Measurements from ENCODE around the gene NFYC.
A peak's percentile ranks its signal among the peaks of the same experiment; 100 is the strongest.

The NFYC gene

DNA sequence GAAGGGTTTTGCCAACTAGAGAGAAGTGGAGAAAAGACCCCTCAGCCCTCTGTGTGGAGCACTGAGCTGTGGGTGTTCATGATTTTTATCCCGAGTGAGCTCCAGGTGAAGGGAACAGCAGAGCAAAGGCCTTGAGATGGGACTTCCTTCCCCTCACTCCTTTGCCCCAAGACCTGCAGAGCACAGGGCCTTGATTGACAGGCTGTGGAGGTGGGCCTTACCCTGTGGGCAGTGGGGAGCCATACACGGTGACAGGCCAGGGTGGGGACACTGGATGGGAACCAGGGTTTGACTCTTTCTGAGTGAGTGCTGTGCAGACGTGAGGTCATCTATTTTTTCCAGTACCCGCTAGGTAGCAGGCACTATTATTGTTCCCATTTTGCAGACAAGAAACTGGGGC lies 102.5 kb downstream of the NFYC start:
- no peak overlapping the region for H3K4me2 ChIP-seq (ENCODE audit: insufficient read depth, low read length)
- no peak overlapping the region for H3K4me3 ChIP-seq (ENCODE audit: low read depth in 1 of 2, low read length in 2 of 2)
- H3K4me1 ChIP-seq (ENCODE audit: insufficient read depth, low read length) = no peaks in the 10 kb centered on the region
- no peak overlapping the region for H2AFZ ChIP-seq (ENCODE audit: low read depth, low read length)
- no peaks in the 10 kb centered on the region for H3K27me3 ChIP-seq (ENCODE audit: insufficient read depth, low read length, poor library complexity)
- no peak overlapping the region for H3K27ac ChIP-seq (ENCODE audit: low read length)
- H3K79me2 ChIP-seq (ENCODE audit: insufficient read depth, low read length) = no peaks in the 10 kb centered on the region
- no peak for TF ChIP-seq EZH2 (IDR thresholded peaks at IDR 0.05; ENCODE audit: borderline replicate concordance, low read depth, low read length, severe bottlenecking)
- TF ChIP-seq, protein P1, sequence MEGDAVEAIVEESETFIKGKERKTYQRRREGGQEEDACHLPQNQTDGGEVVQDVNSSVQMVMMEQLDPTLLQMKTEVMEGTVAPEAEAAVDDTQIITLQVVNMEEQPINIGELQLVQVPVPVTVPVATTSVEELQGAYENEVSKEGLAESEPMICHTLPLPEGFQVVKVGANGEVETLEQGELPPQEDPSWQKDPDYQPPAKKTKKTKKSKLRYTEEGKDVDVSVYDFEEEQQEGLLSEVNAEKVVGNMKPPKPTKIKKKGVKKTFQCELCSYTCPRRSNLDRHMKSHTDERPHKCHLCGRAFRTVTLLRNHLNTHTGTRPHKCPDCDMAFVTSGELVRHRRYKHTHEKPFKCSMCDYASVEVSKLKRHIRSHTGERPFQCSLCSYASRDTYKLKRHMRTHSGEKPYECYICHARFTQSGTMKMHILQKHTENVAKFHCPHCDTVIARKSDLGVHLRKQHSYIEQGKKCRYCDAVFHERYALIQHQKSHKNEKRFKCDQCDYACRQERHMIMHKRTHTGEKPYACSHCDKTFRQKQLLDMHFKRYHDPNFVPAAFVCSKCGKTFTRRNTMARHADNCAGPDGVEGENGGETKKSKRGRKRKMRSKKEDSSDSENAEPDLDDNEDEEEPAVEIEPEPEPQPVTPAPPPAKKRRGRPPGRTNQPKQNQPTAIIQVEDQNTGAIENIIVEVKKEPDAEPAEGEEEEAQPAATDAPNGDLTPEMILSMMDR (IDR thresholded peaks at IDR 0.05; ENCODE audit: borderline replicate concordance, extremely low read depth, low read length, poor library complexity, severe bottlenecking) = no peak
- DNase-seq (no peak), ATAC-seq (ENCODE audit: insufficient read depth, low read depth) (no peak)
- no peaks in the 10 kb centered on the region for H3K9me3 ChIP-seq (ENCODE audit: insufficient read depth, low read length, severe bottlenecking)
- no peak overlapping the region for H3K9ac ChIP-seq (ENCODE audit: low read depth, low read length)
- H4K20me1 ChIP-seq (ENCODE audit: insufficient read depth, low read length) = no peaks in the 10 kb centered on the region
- H3K36me3 ChIP-seq (ENCODE audit: insufficient read depth, low read length) = no peaks in the 10 kb centered on the region

GRCh38 chr1:40794974-40795715 lies 103.6 kb downstream of the NFYC start:
- ATAC-seq (ENCODE audit: insufficient read depth, low read depth) (peak; percentile 82), DNase-seq (peak; percentile 46)
- Histone ChIP-seq H3K4me3 (ENCODE audit: low read depth in 1 of 2, low read length in 2 of 2) (no peak overlapping the region), H3K9ac (ENCODE audit: low read depth, low read length) (no peak overlapping the region), H3K79me2 (ENCODE audit: insufficient read depth, low read length) (no peaks in the 10 kb centered on the region), H2AFZ (ENCODE audit: low read depth, low read length) (no peak overlapping the region), H3K4me2 (ENCODE audit: insufficient read depth, low read length) (no peak overlapping the region), H3K27ac (ENCODE audit: low read length) (no peak overlapping the region), H3K36me3 (ENCODE audit: insufficient read depth, low read length) (no peaks in the 10 kb centered on the region), H4K20me1 (ENCODE audit: insufficient read depth, low read length) (no peaks in the 10 kb centered on the region), H3K9me3 (ENCODE audit: insufficient read depth, low read length, severe bottlenecking) (no peaks in the 10 kb centered on the region), H3K27me3 (ENCODE audit: insufficient read depth, low read length, poor library complexity) (no peaks in the 10 kb centered on the region), H3K4me1 (ENCODE audit: insufficient read depth, low read length) (no peaks in the 10 kb centered on the region)
- no peak for TF ChIP-seq EZH2 (IDR thresholded peaks at IDR 0.05; ENCODE audit: borderline replicate concordance, low read depth, low read length, severe bottlenecking)
- TF ChIP-seq, protein P1 (IDR thresholded peaks at IDR 0.05; ENCODE audit: borderline replicate concordance, extremely low read depth, low read length, poor library complexity, severe bottlenecking) = no peak

- Histone ChIP-seq H3K36me3 (ENCODE audit: insufficient read depth, low read length) (no peaks in the 10 kb centered on the region), H3K4me1 (ENCODE audit: insufficient read depth, low read length) (peaks cover 4% of the 10 kb centered on the region), H3K27ac (ENCODE audit: low read length) (no peak overlapping the region), H3K4me2 (ENCODE audit: insufficient read depth, low read length) (no peak overlapping the region), H2AFZ (ENCODE audit: low read depth, low read length) (no peak overlapping the region), H3K9me3 (ENCODE audit: insufficient read depth, low read length, severe bottlenecking) (no peaks in the 10 kb centered on the region), H3K4me3 (ENCODE audit: low read depth in 1 of 2, low read length in 2 of 2) (no peak overlapping the region), H3K9ac (ENCODE audit: low read depth, low read length) (no peak overlapping the region), H4K20me1 (ENCODE audit: insufficient read depth, low read length) (no peaks in the 10 kb centered on the region), H3K79me2 (ENCODE audit: insufficient read depth, low read length) (no peaks in the 10 kb centered on the region), H3K27me3 (ENCODE audit: insufficient read depth, low read length, poor library complexity) (no peaks in the 10 kb centered on the region)
- TF ChIP-seq, protein P1 (IDR thresholded peaks at IDR 0.05; ENCODE audit: borderline replicate concordance, extremely low read depth, low read length, poor library complexity, severe bottlenecking) = no peak
- no peak for TF ChIP-seq EZH2 (IDR thresholded peaks at IDR 0.05; ENCODE audit: borderline replicate concordance, low read depth, low read length, severe bottlenecking)
- ATAC-seq (ENCODE audit: insufficient read depth, low read depth) = peak; percentile 47; the same call in 2 of the 3 replicates
- peak; percentile 17 for DNase-seq
Measured at GRCh38 chr1:40795811-40796586, 104.5 kb downstream of the NFYC start.

All from DND-41 (cell line).